ENCODE results near the gene FBN1.

Gene FBN1

GRCh38 chr15:48388910-48389309, 256.6 kb downstream of the FBN1 start:
- DNase-seq, result no peak

- DNase-seq, result no peak
Measured at GRCh38 chr15:48388016-48388851, 257.3 kb downstream of the FBN1 start.

DNA sequence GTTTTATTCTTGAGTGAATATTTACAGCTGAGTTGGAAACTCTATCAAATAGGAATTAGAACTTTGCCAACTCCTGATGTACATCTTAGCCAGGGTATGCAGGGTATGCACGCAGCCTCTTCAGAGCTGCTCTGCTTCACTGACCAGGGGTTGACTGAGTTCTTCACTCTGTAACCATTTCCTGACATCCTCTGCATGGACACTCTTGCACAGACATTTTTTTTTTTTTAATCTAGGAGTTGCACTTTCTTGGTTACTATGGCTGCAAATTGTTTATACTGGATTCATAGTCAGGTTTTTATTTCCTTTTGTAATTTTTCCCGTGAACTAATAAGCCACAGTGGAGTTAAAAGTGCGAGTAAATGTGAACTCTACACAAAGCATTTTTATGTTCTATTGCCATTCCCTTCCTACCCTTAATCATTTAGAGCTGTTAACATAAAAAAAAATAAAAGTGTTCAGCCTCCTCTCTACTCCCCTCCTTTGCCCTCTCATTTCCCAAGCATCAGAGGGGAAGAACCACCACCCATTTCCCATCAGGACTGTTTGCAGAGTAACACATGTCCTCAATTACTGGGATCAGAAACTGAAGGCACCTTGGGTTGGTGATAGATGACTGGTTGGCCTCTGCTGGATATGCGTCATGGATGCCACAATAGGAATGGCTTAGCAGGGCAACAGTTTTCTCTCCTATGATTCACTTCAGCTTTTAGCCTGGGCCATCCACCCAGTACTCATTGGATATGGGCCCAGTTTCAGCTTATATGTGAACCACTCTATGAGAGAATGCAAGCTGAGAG, 260.3 kb downstream of the FBN1 start:
- DNase-seq, result no peak

DNA sequence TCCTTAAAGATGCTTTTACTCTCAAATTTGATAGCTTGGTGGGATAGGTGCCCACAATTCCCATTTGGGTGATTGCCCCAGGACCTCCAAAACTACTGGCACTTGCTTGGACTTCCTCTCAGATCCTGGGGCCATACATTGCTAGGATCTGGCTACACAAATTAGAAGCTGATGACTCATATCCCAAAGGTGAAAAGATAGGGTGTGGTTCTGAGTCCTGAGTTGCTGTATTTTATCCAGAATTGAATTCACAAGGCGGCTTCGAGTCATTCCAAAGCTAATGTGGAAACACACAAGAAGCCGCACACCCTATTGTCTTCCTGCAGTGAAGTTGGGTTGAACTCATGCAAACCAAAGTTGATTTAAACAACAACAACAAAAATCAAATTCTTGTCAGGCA, 260.9 kb downstream of the FBN1 start:
- no peak for DNase-seq

DNA sequence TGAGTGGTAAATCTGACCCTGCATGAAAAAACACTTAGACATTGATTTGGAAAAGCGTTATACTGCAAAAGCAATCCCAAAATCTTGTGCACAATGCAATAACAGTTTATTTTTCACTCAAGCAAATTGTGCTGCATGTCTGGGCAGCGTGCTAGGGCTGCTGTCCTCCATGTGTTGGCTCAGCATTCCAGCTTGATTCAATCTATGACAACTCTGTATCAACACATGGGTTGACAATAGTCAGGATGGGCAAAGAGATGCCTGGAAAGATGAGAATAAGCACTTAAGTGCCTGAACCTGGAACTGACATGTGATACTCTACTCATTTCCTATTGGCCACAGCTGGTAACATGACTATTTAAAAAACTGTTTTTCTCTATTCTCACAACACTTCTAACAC, 262.5 kb downstream of the FBN1 start:
- DNase-seq, result no peak

DNA sequence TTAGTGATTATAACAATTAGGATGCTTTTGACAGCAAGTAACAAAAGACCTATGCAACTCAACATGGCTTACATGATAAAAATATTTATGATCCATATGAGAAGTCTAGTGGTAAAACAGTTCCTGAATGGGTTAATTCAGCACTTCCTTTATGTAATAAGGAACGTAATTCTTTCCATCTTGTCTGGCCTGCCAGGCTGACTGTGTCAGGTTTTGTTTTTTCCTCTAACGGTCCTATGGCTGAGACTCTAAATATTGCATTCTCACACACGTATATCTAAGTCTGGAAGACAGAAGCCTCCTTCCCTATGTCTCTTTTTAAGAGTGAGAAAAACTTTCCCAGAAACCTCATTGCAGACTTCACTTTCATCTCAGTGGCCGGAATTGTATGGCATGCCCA, 263.6 kb downstream of the FBN1 start:
- no peak for DNase-seq

GRCh38 chr15:48380198-48380597, 265.3 kb downstream of the FBN1 start:
- no peak for DNase-seq

GRCh38 chr15:48375767-48376166, 269.7 kb downstream of the FBN1 start:
- no peak for DNase-seq

DNA sequence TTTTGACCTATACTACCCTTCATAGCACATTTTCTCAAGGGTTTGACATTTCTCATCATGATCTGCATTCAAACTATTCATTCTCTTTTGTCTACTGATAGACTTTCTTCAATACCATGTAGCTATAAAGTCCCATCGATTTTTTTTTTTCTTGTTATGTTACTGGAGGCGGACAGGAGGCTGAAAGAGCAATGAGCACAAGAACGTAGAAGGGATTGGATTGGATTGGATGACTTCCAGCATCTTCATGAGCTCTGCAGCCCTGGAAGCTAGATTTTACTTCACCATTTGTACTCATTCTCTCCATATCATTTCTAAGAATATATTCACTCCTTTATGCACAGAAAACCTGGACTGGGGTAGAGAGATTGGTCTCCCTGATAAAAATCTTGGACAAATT, 271.0 kb downstream of the FBN1 start:
- DNase-seq, result no peak

GRCh38 chr15:48373821-48374451, 271.6 kb downstream of the FBN1 start:
- DNase-seq, result no peak

DNA sequence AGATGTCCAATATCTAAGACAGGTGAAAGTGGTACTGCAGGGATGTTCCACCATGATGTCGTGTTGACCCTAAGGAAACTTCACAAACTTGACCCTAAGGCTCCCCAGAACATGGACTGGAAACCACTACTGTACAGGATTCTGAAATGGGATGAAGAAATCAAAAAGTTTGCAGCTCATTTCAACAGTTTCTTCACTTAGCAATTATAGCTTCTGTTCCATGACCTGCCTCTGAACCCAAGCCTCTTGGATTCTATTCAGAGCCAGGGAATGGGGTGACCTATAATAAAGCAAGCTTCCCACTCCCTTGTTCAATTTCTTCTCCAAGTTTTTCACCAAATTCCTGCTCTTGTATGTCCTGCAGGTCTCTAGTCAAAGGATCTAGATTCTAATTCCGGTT, 273.5 kb downstream of the FBN1 start:
- no peak for DNase-seq

GRCh38 chr15:48371550-48371949, 274.0 kb downstream of the FBN1 start:
- DNase-seq, result no peak

- no peak for DNase-seq
Measured at GRCh38 chr15:48370460-48370859, 275.0 kb downstream of the FBN1 start.

- no peak for DNase-seq
Measured at GRCh38 chr15:48367483-48367882, 278.0 kb downstream of the FBN1 start.

GRCh38 chr15:48366584-48367312, 278.8 kb downstream of the FBN1 start:
- no peak for DNase-seq

DNA sequence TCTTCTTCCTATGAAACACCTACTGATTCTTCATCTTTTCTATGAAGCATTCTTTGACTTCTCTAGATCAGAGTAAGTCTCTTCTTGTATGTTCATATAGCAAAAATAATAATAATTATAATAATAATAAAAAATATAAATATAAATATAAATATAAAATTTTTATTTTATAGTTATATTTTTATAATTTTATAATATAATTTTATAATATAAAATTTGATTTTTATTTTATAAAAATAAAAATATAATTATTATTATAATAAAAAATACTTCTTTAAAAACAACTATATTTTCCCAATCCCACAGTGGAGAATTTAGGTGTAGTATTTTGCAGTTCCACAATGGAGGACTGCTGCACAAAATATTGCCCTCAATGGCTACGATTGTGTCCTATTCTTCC, 279.9 kb downstream of the FBN1 start:
- DNase-seq, result no peak

DNA sequence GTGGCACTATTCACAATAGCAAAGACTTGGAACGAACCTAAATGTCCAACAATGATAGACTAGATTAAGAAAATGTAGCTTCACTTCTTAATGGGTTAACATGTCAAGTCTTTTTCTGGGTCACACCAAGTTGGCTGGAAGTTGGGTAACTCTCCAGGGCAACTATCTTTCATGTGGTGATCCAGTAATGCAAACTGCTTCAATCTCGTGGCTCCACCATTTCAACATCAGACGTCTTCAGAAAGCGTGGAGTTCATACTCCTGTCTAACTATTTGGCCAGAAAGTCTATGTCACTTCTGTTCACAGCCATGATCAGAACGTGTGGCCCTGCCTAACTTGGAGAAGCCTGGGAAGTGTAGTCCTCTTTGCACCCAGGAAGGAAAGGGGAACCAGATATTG, 282.0 kb downstream of the FBN1 start:
- no peak for DNase-seq

DNA sequence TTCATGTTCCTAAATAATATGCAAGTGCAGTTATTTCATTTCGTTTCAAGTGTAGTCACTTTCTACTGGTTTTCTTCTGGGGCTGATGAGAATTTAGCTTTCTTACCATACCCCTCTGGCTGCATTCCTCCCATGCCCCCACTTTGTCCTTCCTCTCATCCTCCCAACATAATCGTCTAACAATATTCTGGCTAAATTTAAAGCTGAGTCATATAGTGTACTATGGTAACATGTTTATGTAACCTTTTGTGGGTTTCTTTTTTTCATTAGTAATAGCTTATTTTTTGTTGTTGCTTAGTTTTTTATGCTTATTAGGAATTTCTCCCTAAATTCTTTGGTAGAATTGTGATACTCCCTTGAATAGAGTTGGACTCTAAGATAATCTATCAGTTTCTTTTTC, 283.8 kb downstream of the FBN1 start:
- no peak for DNase-seq

GRCh38 chr15:48360841-48361240, 284.7 kb downstream of the FBN1 start:
- no peak for DNase-seq

Data from KG1 (cell line).